B cell (primary cell): ENCODE measurements around the gene SELENOI. TPM values are rescaled to one million over a fixed set of nuclear protein-coding genes. Genes with fewer than 3 reads are reported as not detected.

Experiments used
- ATAC-seq: fragments of 200-7000 bp; cut with Tn5 transposase; one replicate; pipeline ENCODE4 v1.10.0; 2021; ENCODE audit warnings: low read depth, mild to moderate bottlenecking, moderate number of reproducible peaks, moderate library complexity
- CTCF ChIA-PET: fragments of 350-600 bp; sonication (Branson Sonifier 250); formaldehyde crosslinking; loops from one replicate; lab custom pipeline; 2021; ENCODE audit warnings: antibody characterized with exemption, inconsistent platforms; lab: Charles Lee
- POLR2A ChIA-PET: fragments of 350-600 bp; sonication (Branson Sonifier 250); formaldehyde crosslinking; loops from one replicate; lab custom pipeline; 2021; ENCODE audit warnings: antibody characterized with exemption; lab: Charles Lee
- DNase-seq: peaks from one replicate; pipeline ENCODE4 v3.0.0; 2013
- H2AFZ ChIP-seq: 2 replicates; pipeline ENCODE4 v1.6.1; 2012; ENCODE audit warnings: mild to moderate bottlenecking, low read depth, low read length; ENCODE audit not compliant: insufficient read depth, poor library complexity, severe bottlenecking
- H3K27ac ChIP-seq, 2 donors: 1 replicate in 1 of 2; 2 replicates in 1 of 2; pipeline ENCODE4 v1.5.1; 2012 to 2013; ENCODE audit warnings: low read length in 2 of 2, mild to moderate bottlenecking in 2 of 2, moderate library complexity in 1 of 2
- H3K27me3 ChIP-seq, 4 experiments: fragments of 200-600 bp in 1 of 4; sonication (generic) in 1 of 4; replicated peaks in 1 of 4; 1 replicate in 2 of 4; 2 replicates in 2 of 4; pipeline versions ENCODE4 v1.6.1 to v1.7.0; 2013 to 2016; ENCODE audit warnings: low read length in 3 of 4, mild to moderate bottlenecking in 2 of 4, mixed read lengths in 1 of 4, moderate library complexity in 1 of 4; ENCODE audit not compliant: insufficient read depth in 4 of 4, control insufficient read depth in 3 of 4; ENCODE audit errors: control extremely low read depth in 1 of 4
- H3K36me3 ChIP-seq, 2 experiments: replicated peaks in 1 of 2; 1 replicate in 1 of 2; 2 replicates in 1 of 2; pipeline versions ENCODE4 v1.6.1 to v1.7.1; 2013; ENCODE audit warnings: low read length in 1 of 2; ENCODE audit not compliant: insufficient read depth in 2 of 2, control insufficient read depth in 1 of 2; ENCODE audit errors: control extremely low read depth in 1 of 2, extremely low read depth in 1 of 2
- H3K4me1 ChIP-seq, 2 donors: fragments of 200-600 bp in 1 of 2; sonication (generic) in 1 of 2; 1 replicate in 1 of 2; 2 replicates in 1 of 2; pipeline versions ENCODE4 v1.5.1 to v1.6.1; 2013 to 2017; ENCODE audit warnings: low read length in 2 of 2; ENCODE audit not compliant: control insufficient read depth in 2 of 2, insufficient read depth in 2 of 2
- H3K4me2 ChIP-seq: replicated peaks from 2 replicates; pipeline ENCODE3; 2012; ENCODE audit warnings: mild to moderate bottlenecking, low read depth, low read length; ENCODE audit not compliant: poor library complexity, severe bottlenecking
- H3K4me3 ChIP-seq, 5 experiments: fragments of 200-600 bp in 1 of 5; sonication (generic) in 1 of 5; 1 replicate in 3 of 5; 2 replicates in 2 of 5; pipeline versions ENCODE4 v1.5.1 to v1.7.0; 2011 to 2016; ENCODE audit warnings: low read length in 4 of 5, mild to moderate bottlenecking in 4 of 5, low read depth in 2 of 5, control low read depth in 1 of 5, moderate library complexity in 1 of 5; ENCODE audit not compliant: insufficient read depth in 1 of 5; ENCODE audit errors: control extremely low read depth in 1 of 5, extremely low read depth in 1 of 5
- H3K79me2 ChIP-seq: fragments of 200-600 bp; sonication (generic); one replicate; pipeline ENCODE4 v1.6.0; 2016; ENCODE audit warnings: low read length; ENCODE audit not compliant: control insufficient read depth, insufficient read depth
- H3K9ac ChIP-seq: fragments of 200-600 bp; sonication (generic); 2 replicates; pipeline ENCODE4 v1.6.1; 2017; ENCODE audit warnings: mild to moderate bottlenecking, low read length, moderate library complexity
- H3K9me3 ChIP-seq, 3 donors: one replicate each; pipeline versions ENCODE4 v1.6.1 to v1.7.1; 2013; ENCODE audit warnings: low read length in 2 of 3; ENCODE audit not compliant: control insufficient read depth in 2 of 3, insufficient read depth in 1 of 3; ENCODE audit errors: control extremely low read depth in 1 of 3
- H4K20me1 ChIP-seq: 2 replicates; pipeline ENCODE4 v1.6.0; 2012; ENCODE audit warnings: mild to moderate bottlenecking, low read length; ENCODE audit not compliant: insufficient read depth, control insufficient read depth, poor library complexity, severe bottlenecking
- H3K27ac Mint-ChIP-seq: one replicate; pipeline ENCODE4 v1.8.0; 2021; ENCODE audit warnings: mixed read lengths
- H3K27me3 Mint-ChIP-seq: one replicate; pipeline ENCODE4 v1.8.0; 2021; ENCODE audit warnings: mixed read lengths
- H3K4me1 Mint-ChIP-seq: one replicate; pipeline ENCODE4 v1.8.0; 2021; ENCODE audit warnings: mixed read lengths
- H3K4me3 Mint-ChIP-seq: one replicate; pipeline ENCODE4 v1.8.0; 2021; ENCODE audit warnings: mixed read lengths
- H3K9me3 Mint-ChIP-seq: one replicate; pipeline ENCODE4 v1.8.0; 2022; ENCODE audit warnings: mixed read lengths; ENCODE audit not compliant: insufficient read depth
- CTCF ChIP-seq: fragments of 200-600 bp; IDR thresholded peaks from one replicate; pipeline ENCODE4 v1.8.0; 2022; ENCODE audit warnings: antibody characterized with exemption, mild to moderate bottlenecking
- EZH2 ChIP-seq: IDR thresholded peaks from 2 replicates; pipeline ENCODE4 v1.6.1; 2012; ENCODE audit warnings: borderline replicate concordance, low read depth, mild to moderate bottlenecking, moderate library complexity, low read length; ENCODE audit not compliant: insufficient read depth, poor library complexity, severe bottlenecking
- WGBS: methylation state at CpG from one replicate; pipeline ENCODE4 v1.1.5; 2013; ENCODE audit warnings: missing lambda C conversion rate; ENCODE audit not compliant: insufficient coverage; 5-methylcytosine and 5-hydroxymethylcytosine counted together
- intact Hi-C: fragments of 100-400 bp; cut with micrococcal nuclease; formaldehyde crosslinking; loops from one replicate; pipeline ENCODE4 v1.10.0; 2022
- polyA plus RNA-seq: library from polyadenylated mRNA; depleted of rRNA; stranded (reverse); fragments of >200 nt; gene quantifications from 2 replicates; pipeline ENCODE4 v1.2.3, GENCODE V29; 2012
- total RNA-seq, 2 donors: library from RNA; stranded (reverse); fragments of 120-200 nt in 1 of 2; gene quantifications; 1 replicate in 1 of 2; 2 replicates in 1 of 2; pipeline versions ENCODE4 v1.2.3 to v1.2.4, GENCODE V29; 2013 to 2022

The SELENOI gene
- total and polyA plus RNA-seq, 2 donors (not counting 1 experiment from before 2014, with no cell fraction given), result 3.4 to 20.1 TPM

GRCh38 chr2:26444236-26444635, 98.3 kb downstream of the SELENOI start:
- WGBS, result 97% methylated on average over 6 of the region's 7 CpGs
- no peak overlapping the region for H3K27ac Mint-ChIP-seq
- CTCF ChIA-PET, result no interaction called here

More at GRCh38 chr2:26444236-26444635, 98.3 kb downstream of the SELENOI start:
- Histone ChIP-seq H4K20me1 (no peaks in the 10 kb centered on the region), H3K9me3 (no peaks in the 10 kb centered on the region), H3K4me1 (no peaks in the 10 kb centered on the region), H3K27ac (no peak overlapping the region), H2AFZ (no peak overlapping the region), H3K4me3 (no peak overlapping the region), H3K27me3 (peaks cover 0 to 3% (median 0%) of the 10 kb centered on the region in 4 experiments), H3K9ac (no peak overlapping the region), H3K4me2 (no peak overlapping the region), H3K79me2 (no peaks in the 10 kb centered on the region), H3K36me3 (no peaks in the 10 kb centered on the region)
- no peak overlapping the region for H3K4me3 Mint-ChIP-seq
- H3K27me3 Mint-ChIP-seq, result peaks cover 1% of the 10 kb centered on the region
- no peaks in the 10 kb centered on the region for H3K4me1 Mint-ChIP-seq
- DNase-seq (no peak), ATAC-seq (no peak)
- H3K9me3 Mint-ChIP-seq, result no peaks in the 10 kb centered on the region
- POLR2A ChIA-PET, result no interaction called here
- TF ChIP-seq EZH2, result no peak
- TF ChIP-seq CTCF, result no peak
- intact Hi-C loops, result no loop called here

Other genes starting within 250 kb of the SELENOI start
- gene GAREM2, start 173.1 kb upstream of the SELENOI start, total RNA-seq, result 1.7 and 1.8 TPM in 2 replicates
- gene GAREM2, start 173.1 kb upstream of the SELENOI start, polyA plus RNA-seq, result 0.16 and 0.27 TPM in 2 replicates
- 96.7 and 104 TPM in 2 replicates for gene HADHA, start 101.5 kb upstream of the SELENOI start, total RNA-seq
- gene HADHA, start 101.5 kb upstream of the SELENOI start, polyA plus RNA-seq, result 28.6 and 29.8 TPM in 2 replicates
- 64.2 and 70.3 TPM in 2 replicates for gene HADHB, start 101.2 kb upstream of the SELENOI start, total RNA-seq
- 40.6 and 46.5 TPM in 2 replicates for gene HADHB, start 101.2 kb upstream of the SELENOI start, polyA plus RNA-seq
- 0.47 and 0.53 TPM in 2 replicates for gene ADGRF3, start 646 bp downstream of the SELENOI start, total RNA-seq
- 1.00 and 1.5 TPM in 2 replicates for gene ADGRF3, start 646 bp downstream of the SELENOI start, polyA plus RNA-seq
- gene DRC1, start 55.8 kb downstream of the SELENOI start, total RNA-seq, result not detected in 2 replicates
- not detected in 2 replicates for gene DRC1, start 55.8 kb downstream of the SELENOI start, polyA plus RNA-seq
- gene OTOF, start 132.0 kb downstream of the SELENOI start, total RNA-seq, result not detected in 2 replicates
- not detected in 2 replicates for gene OTOF, start 132.0 kb downstream of the SELENOI start, polyA plus RNA-seq